Activated T-cell treated with anti-CD3 and anti-CD28 coated beads, Interleukin-2, amount 50 U/mL, for 72 hours (primary cell): ENCODE measurements around the gene LEFTY1. TPM values are rescaled to one million over a fixed set of nuclear protein-coding genes. Genes with fewer than 3 reads are reported as not detected.

Experiments
- ATAC-seq, 2 donors: fragments of 150-1000 bp; cut with Tn5 transposase; replicated peaks in 1 of 2; 2 replicates each; pipeline ENCODE4 v1.10.0; 2021; ENCODE audit warnings: moderate library complexity in 2 of 2, mild to moderate bottlenecking in 1 of 2
- DNase-seq, 2 donors: peaks; one replicate each; pipeline ENCODE4 v3.0.0; 2021 to 2022; ENCODE audit warnings: mixed read lengths in 1 of 2
- H3K27ac Mint-ChIP-seq: one replicate; pipeline ENCODE4 v1.8.0; 2022; ENCODE audit warnings: mild to moderate bottlenecking, moderate library complexity, mixed read lengths
- H3K27me3 Mint-ChIP-seq: one replicate; pipeline ENCODE4 v1.8.0; 2022; ENCODE audit warnings: low read depth, mixed read lengths
- H3K36me3 Mint-ChIP-seq, 2 donors: one replicate each; pipeline ENCODE4 v1.8.0; 2022; ENCODE audit warnings: mixed read lengths in 2 of 2, mild to moderate bottlenecking in 1 of 2; ENCODE audit not compliant: insufficient read depth in 2 of 2
- H3K4me1 Mint-ChIP-seq: one replicate; pipeline ENCODE4 v1.8.0; 2022; ENCODE audit warnings: low read depth, mixed read lengths
- H3K4me3 Mint-ChIP-seq, 2 donors: one replicate each; pipeline ENCODE4 v1.8.0; 2022; ENCODE audit warnings: mild to moderate bottlenecking in 2 of 2, mixed read lengths in 2 of 2, moderate library complexity in 2 of 2
- H3K9me3 Mint-ChIP-seq, 2 donors: one replicate each; pipeline ENCODE4 v1.8.0; 2022; ENCODE audit warnings: mixed read lengths in 2 of 2
- total RNA-seq, 2 donors: library from RNA; stranded (reverse); gene quantifications; one replicate each; pipeline ENCODE4 v1.2.3, GENCODE V29; 2022

Gene LEFTY1
- total RNA-seq, 2 donors from 2014 or later = not detected

DNA sequence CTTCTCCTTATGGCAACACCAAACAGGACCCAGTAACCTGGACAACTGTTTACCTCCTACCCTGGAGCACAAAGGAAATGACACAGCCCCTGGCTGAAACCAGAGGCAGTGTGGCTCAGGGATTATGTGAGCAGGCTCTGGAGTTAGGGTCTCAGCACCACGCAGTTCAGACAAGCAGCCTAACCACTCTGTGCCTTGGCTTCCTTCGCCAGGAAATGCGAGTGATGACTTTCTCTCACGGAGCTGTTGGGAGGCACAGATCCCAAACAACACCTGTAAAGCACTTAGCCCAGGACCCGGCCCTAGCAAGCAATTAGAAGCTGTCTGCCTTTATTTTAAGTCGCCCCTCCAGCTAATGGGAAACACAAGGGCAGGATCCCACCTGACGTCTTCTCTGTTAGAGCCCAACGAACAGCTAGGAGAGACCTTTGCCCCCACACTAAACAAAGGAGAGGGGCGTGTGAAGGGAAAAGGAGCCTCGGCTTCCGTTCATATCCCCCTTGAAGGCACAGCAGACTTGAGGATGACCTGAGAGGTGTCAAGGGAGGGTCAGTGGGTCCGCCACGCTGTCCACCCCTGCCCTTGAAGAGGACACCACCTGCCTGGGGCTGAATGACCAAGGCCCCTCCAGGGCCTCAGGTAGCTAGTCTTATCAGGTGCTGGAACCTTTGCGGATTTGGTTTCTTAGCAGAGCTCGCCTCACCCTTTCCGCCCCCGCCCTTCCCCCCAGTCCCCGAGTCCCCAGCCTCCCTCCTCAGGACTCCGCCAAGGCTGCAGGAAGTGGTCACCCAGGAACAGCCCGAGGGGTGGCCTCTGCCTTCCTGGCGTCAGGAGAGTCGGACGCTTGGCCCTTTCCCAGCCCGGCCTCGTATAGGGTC is 7.6 kb downstream of the LEFTY1 start:
- ATAC-seq = peak; percentile 49 to 54

DNA sequence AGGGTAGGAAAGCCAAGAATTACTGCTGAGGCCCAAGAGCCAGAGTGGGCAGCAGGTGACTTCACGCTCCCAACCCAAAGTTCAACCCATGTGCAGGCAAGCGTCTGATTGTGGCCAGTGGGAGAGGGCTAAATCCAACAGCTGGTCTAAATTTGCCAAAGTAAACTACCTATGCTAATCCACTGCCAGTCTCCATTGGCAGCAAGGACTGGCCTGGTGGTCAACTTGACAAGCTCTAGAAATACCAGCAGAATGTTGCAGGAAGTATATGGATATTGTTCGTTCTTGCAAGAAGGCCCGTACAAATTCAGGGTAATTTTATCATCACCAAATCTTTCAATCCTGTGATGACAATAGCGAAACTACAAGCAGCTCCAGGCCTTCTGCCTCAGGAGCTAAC is 8.3 kb downstream of the LEFTY1 start:
- Mint-ChIP-seq H3K9me3 (no peaks in the 10 kb centered on the region), H3K27me3 (no peaks in the 10 kb centered on the region), H3K36me3 (peaks cover 4 to 8% of the 10 kb centered on the region in 2 donors), H3K4me3 (peak overlapping the region; percentile 87 to 96), H3K4me1 (peaks cover 66% of the 10 kb centered on the region), H3K27ac (peak overlapping the region; percentile 8)
- ATAC-seq (no peak), DNase-seq (no peak)

More for the DNA sequence above, 7.6 kb downstream of the LEFTY1 start:
- Mint-ChIP-seq H3K9me3 (no peaks in the 10 kb centered on the region), H3K27me3 (no peaks in the 10 kb centered on the region), H3K27ac (peak overlapping the region; percentile 8), H3K4me3 (peak overlapping the region; percentile 87 to 96), H3K4me1 (peaks cover 59% of the 10 kb centered on the region), H3K36me3 (peaks cover 4 to 8% of the 10 kb centered on the region in 2 donors)
- peak; percentile 49 to 54 for DNase-seq

DNA sequence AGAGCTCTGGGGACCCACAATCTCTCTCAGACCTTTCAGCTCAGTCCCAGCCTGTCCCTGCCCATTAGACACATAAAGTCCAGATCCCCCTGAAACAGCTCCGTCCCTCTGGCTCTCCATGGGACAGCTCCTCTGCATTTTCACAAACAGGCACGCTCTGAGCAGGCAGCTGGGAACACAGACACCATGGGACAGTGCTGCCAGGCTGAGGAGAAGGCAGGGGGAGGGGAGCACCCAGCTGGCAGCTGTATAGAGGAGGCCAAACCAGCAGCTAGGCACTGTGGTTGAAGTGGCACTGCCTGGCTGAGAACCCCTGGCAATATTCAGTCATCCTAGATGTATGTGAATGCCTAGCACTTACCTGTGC is 8.7 kb downstream of the LEFTY1 start:
- no peak for ATAC-seq
- H3K27ac Mint-ChIP-seq = no peak overlapping the region
- peaks cover 4 to 8% of the 10 kb centered on the region in 2 donors for H3K36me3 Mint-ChIP-seq
- H3K9me3 Mint-ChIP-seq = no peaks in the 10 kb centered on the region
- peak overlapping the region; percentile 87 to 96 for H3K4me3 Mint-ChIP-seq
- no peaks in the 10 kb centered on the region for H3K27me3 Mint-ChIP-seq
- peak in 1 of 2 donors; percentile 6 for DNase-seq
- H3K4me1 Mint-ChIP-seq = peaks cover 70% of the 10 kb centered on the region

DNA sequence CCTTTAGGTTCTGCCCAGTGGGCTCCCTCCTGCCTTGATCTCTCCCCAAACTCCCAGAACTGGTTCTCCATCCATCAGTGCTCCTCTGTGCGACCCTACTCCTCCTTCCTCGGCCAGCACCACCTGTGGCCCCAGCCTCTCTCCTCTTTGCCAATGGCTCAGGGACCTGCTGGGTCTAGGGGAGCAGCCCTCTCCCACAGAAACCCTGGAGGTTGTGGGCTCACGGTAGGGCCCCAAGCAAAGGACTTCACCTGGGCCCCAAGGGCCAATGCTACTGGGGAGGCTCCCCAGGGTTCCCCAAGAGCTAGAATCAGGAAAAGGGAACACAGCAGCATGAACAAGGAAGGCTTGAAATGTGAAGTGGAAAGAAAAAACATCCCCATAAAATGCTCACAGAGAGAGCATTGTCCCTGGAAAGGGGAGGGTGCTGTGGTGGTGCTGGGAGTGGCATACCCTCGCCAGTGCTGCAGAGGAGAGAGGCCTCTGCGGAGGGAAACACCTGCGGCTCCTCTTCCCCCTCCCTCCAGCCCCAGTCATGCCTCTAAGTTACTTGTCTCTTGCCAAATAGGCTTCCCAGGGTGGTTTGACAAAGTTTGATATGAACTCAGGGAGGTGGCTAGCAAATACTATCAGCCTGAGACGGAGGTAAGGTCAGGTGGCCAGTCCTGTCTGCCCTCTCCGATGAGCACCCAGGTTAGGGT is 9.3 kb downstream of the LEFTY1 start:
- H3K4me1 Mint-ChIP-seq = peaks cover 71% of the 10 kb centered on the region
- peak overlapping the region; percentile 87 to 96 for H3K4me3 Mint-ChIP-seq
- no peak for ATAC-seq
- H3K36me3 Mint-ChIP-seq = peaks cover 4 to 8% of the 10 kb centered on the region in 2 donors
- no peaks in the 10 kb centered on the region for H3K9me3 Mint-ChIP-seq
- no peaks in the 10 kb centered on the region for H3K27me3 Mint-ChIP-seq
- H3K27ac Mint-ChIP-seq = no peak overlapping the region
- peak in 1 of 2 donors; percentile 15 for DNase-seq

DNA sequence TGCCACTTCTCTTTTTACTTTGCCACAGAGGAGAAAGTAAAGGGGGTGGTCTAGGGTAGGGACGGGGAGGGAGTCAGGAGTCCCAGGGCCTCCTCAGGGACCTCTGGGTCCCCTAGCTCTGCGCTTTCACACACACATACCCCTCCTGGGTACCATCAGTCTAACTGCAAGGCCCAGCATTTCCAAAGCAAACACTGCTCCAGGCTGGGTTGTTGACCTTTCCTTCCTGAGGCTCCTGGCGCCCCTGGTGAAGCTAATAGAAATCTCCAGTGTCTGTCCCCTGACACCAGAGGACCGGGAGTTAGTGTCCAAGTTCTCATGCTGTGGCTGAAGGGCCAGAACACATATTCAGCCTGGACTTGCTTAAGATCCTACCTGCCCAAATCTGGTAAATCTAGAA is 10.7 kb downstream of the LEFTY1 start:
- ATAC-seq (no peak), DNase-seq (no peak)
- Mint-ChIP-seq H3K9me3 (no peaks in the 10 kb centered on the region), H3K36me3 (peaks cover 4 to 8% of the 10 kb centered on the region in 2 donors), H3K4me1 (peaks cover 62% of the 10 kb centered on the region), H3K27ac (no peak overlapping the region), H3K4me3 (no peak overlapping the region), H3K27me3 (no peaks in the 10 kb centered on the region)

DNA sequence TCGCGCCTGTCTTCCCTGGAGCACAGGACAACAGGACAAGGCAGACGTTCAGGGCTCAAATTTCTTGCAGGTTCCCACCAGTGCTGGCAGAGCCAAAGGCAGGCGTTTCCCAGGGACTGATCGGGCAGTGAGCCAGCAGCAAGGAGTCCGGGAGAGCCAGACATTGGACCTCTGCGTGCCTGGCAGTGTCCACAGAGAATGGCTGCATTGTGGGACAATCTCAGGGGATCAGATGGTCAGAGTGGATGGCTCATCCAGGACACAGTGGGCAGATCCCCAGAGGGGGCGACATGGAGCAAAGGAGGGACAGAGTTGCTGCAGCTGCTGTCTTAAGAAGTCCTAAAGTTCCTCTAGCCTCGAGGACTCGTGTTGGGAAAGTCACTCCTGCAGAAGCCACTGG is 11.4 kb downstream of the LEFTY1 start:
- DNase-seq (peak; percentile 20 to 34), ATAC-seq (no peak)
- H3K27me3 Mint-ChIP-seq = no peaks in the 10 kb centered on the region
- H3K36me3 Mint-ChIP-seq = peaks cover 2 to 8% of the 10 kb centered on the region in 2 donors
- peaks cover 62% of the 10 kb centered on the region for H3K4me1 Mint-ChIP-seq
- H3K4me3 Mint-ChIP-seq = no peak overlapping the region
- H3K9me3 Mint-ChIP-seq = no peaks in the 10 kb centered on the region
- no peak overlapping the region for H3K27ac Mint-ChIP-seq

DNA sequence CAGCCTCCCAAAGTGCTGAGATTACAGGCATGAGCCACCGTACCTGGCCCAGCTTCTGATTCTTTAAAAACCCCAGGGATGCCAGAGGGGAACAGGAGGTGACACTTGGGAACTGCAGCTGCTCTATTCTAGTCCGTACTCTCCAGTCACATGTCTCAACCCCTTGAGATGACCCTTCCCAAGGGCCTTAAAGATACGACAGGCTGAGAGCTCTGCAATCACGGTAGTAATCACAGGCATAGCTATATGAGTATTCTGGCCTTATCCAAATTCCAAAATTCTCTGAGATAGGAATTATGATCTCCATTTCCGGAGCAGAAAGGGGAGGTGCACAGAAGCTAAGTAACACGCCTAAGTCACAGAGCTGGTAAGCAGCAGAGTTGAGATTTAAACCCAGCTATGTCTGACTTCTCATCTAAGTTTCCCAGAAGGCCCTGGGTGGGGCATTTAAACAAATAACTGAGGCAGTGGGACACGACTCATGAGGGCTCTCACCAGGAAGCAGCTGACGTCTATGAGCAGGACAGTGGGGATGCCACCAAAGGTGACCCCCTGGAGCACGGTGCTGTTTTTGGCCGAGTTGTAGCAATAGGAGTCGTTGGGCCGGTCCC is 11.9 kb downstream of the LEFTY1 start:
- H3K36me3 Mint-ChIP-seq = peaks cover 2 to 8% of the 10 kb centered on the region in 2 donors
- no peaks in the 10 kb centered on the region for H3K9me3 Mint-ChIP-seq
- H3K4me3 Mint-ChIP-seq = no peak overlapping the region
- DNase-seq (no peak), ATAC-seq (no peak)
- no peaks in the 10 kb centered on the region for H3K27me3 Mint-ChIP-seq
- peaks cover 64% of the 10 kb centered on the region for H3K4me1 Mint-ChIP-seq
- H3K27ac Mint-ChIP-seq = no peak overlapping the region

DNA sequence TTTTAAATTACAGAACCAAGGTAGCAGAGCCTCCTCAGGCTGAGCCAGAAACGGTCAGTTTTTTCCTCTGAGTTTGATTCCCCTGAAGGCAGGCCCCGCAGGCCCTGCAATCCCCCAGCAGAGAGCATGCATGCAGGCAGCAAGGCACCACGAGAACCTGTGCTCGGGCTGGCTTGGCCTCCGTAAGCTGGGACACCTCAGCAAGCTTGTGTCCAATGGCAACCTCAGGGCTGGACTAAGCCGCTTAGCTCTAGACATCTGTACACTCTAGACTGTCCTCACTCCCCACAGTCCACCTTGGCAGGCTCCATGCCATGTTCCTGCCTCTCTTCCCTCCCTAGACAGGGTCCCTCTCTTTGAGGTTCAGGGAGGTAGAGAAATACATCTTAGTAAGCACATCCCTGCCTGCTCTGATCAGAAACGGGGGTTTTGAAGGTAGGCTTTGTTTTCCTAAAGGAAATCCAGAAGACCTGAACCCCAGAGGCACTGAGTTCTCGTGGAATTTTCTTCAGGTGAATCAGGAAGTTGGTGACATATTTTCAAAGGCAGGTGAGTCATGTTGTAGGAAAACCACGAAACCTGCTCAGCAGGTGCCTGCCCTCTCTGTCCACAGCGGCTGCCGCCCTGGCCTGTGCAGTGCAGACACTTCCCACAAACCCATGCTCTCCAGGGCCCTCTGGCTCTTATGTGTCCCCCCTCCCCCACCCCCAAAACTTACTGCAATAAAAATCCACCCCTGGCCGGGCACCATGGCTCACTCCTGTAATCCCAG is 13.7 kb downstream of the LEFTY1 start:
- peaks cover 58% of the 10 kb centered on the region for H3K4me1 Mint-ChIP-seq
- H3K4me3 Mint-ChIP-seq = no peak overlapping the region
- H3K27me3 Mint-ChIP-seq = no peaks in the 10 kb centered on the region
- H3K36me3 Mint-ChIP-seq = peaks cover 2 to 13% of the 10 kb centered on the region in 2 donors
- ATAC-seq (no peak), DNase-seq (no peak)
- no peak overlapping the region for H3K27ac Mint-ChIP-seq
- H3K9me3 Mint-ChIP-seq = no peaks in the 10 kb centered on the region

DNA sequence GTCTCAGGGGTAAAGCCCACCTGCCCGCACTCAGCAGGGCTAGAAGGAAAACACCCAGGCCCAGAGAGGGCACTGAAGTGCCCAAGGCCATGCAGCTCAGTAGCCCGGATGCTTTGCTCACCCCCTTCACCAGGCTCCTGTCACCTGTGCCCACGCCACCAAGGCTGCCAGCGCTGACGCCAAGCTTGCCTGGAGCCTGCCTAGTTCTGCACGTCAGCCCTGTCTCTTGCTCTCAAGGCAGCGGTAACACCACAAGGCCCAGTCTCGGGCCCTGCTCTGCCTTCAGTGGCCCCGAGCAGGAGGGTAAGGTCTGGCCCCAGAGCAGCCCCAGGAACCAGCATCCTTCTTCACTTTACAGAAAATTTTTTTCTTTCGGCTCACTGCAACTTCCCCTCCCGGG is 14.5 kb downstream of the LEFTY1 start:
- peaks cover 2 to 15% of the 10 kb centered on the region in 2 donors for H3K36me3 Mint-ChIP-seq
- ATAC-seq = no peak
- H3K27ac Mint-ChIP-seq = no peak overlapping the region
- no peaks in the 10 kb centered on the region for H3K9me3 Mint-ChIP-seq
- H3K4me1 Mint-ChIP-seq = peaks cover 50% of the 10 kb centered on the region
- DNase-seq = no peak
- H3K27me3 Mint-ChIP-seq = no peaks in the 10 kb centered on the region
- H3K4me3 Mint-ChIP-seq = no peak overlapping the region

DNA sequence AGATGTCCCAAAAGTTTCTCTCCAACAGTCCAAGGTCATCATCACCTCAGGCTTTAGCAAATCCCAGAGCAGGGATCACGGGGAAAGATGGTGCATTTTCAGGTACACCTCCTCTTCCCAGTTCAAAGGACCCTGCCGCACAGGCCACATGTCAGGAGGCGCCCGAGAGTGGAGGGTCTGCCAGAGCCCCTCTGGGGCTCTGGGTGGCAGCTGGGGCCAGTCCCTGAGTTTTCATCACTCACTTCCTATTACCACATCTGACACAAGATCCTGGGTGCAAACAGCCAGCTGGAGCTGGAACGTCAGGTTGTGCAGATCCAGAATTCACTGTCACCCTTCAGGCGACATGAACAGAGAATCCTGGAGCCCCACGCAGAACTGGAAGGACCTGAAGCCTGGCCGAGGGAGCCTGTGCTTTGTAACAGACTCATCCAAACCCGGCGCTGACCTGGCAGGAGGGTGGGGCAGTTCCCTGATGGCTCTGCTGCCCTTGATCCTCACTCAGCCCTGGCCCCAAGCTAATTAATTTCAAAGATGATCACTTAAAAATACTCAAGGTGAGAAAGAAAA is 15.6 kb downstream of the LEFTY1 start:
- no peak for DNase-seq
- H3K36me3 Mint-ChIP-seq = peaks cover 2 to 15% of the 10 kb centered on the region in 2 donors
- no peak for ATAC-seq
- peaks cover 40% of the 10 kb centered on the region for H3K4me1 Mint-ChIP-seq
- H3K4me3 Mint-ChIP-seq = no peak overlapping the region
- H3K27me3 Mint-ChIP-seq = no peaks in the 10 kb centered on the region
- no peaks in the 10 kb centered on the region for H3K9me3 Mint-ChIP-seq
- no peak overlapping the region for H3K27ac Mint-ChIP-seq

DNA sequence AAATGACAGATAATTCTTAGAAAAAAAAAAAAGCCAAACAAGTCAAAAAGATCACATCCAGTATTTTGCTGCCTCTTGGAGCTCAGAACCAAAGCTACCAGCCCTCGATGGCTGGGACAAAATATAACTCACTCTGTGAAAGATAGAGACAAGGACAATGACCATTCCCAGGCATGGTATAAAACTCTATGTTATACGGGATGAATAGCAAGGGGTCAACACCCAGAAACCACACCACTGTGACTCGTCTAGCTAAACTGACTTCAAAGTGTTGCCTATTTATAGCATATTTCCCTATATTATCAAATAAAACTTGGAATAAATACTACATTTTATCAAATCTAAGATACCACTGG is 16.9 kb downstream of the LEFTY1 start:
- DNase-seq (no peak), ATAC-seq (no peak)
- H3K27me3 Mint-ChIP-seq = no peaks in the 10 kb centered on the region
- H3K9me3 Mint-ChIP-seq = no peaks in the 10 kb centered on the region
- H3K36me3 Mint-ChIP-seq = peaks cover 4 to 11% of the 10 kb centered on the region in 2 donors
- H3K4me3 Mint-ChIP-seq = no peak overlapping the region
- H3K4me1 Mint-ChIP-seq = peaks cover 33% of the 10 kb centered on the region
- no peak overlapping the region for H3K27ac Mint-ChIP-seq

DNA sequence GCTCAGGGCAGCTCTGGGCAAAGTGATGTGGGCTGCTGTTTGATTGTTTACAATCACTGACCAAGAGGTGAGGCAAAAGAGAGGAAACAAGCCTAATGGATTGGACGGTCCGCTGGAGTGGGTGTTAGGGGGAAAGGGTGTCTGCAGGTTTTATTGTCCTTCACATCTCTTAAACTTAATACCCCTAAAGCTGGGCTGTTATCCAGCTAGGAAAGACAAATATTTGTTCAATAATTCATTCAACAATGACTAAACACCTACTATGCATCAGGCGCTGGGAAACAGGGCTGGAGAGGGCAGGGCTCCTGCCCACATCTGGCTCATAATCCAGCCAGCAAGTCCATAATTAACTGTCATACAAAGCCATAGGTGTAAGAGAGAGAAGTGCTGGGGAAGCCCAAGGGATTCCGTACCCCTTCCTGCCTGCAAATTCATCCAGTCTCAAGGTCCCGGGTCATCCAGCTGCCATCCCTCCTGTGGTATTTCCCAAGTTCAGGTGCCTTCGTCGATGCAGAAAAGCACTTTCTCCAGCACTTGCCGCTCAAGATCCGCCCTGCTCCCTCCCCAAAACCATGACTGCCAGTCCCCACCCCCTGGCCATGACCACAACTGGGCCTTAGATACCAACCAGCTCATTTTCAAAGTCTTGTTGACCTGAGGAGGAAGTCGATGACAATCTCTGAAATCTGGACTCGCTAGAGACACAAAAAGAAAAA is 17.4 kb downstream of the LEFTY1 start:
- Mint-ChIP-seq H3K36me3 (peaks cover 3 to 10% of the 10 kb centered on the region in 2 donors), H3K4me1 (peaks cover 33% of the 10 kb centered on the region), H3K4me3 (no peak overlapping the region), H3K27me3 (no peaks in the 10 kb centered on the region), H3K27ac (no peak overlapping the region), H3K9me3 (no peaks in the 10 kb centered on the region)
- DNase-seq (no peak), ATAC-seq (no peak)
